Gastroesophageal sphincter (tissue), 3 donors: Measurements from ENCODE around the gene RAD51B.

Source experiments
- EP300 ChIP-seq: sonication (generic); formaldehyde crosslinking; IDR thresholded peaks from one replicate; pipeline ENCODE4 v1.6.1; 2017; ENCODE audit warnings: antibody characterized with exemption, mild to moderate bottlenecking
- POLR2A ChIP-seq, 2 donors: fragments of 450-650 bp; IDR thresholded peaks; one replicate each; pipeline ENCODE4 v1.6.1; 2017; ENCODE audit warnings: antibody characterized with exemption in 2 of 2, mild to moderate bottlenecking in 2 of 2, moderate library complexity in 1 of 2
- POLR2AphosphoS5 ChIP-seq: sonication (generic); formaldehyde crosslinking; IDR thresholded peaks from one replicate; pipeline ENCODE4 v1.6.1; 2017; ENCODE audit warnings: antibody characterized with exemption
- TF ChIP-seq, protein P1 (sequence below), 4 experiments: fragments of 200-600 bp in 2 of 4; fragments of 450-650 bp in 2 of 4; sonication (generic) in 1 of 4; IDR thresholded peaks; one replicate each; pipeline ENCODE4 v1.5.1; 2017 to 2019; ENCODE audit warnings: antibody characterized with exemption in 4 of 4, mild to moderate bottlenecking in 2 of 4, moderate library complexity in 2 of 4

DNA sequence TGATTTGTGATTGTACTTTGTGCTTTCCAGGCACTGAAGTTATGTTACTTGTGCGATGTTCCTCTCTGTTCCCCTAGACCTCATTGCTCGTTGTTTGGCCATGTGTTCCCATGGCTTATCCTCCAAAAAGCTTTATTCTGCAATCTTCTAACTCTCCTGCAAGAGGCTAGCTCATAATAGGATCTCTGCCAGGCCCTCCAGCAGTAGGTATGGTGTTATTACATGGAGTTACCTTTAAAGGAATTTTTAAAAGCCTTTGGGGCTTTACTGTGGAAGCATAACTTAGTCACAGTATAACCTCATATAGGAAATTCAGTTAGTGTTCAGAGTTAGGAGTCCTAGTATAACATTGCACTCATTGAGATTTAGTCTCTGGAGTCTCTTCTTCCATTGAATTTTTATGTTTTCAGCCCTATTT is 292.3 kb downstream of the RAD51B start:
- TF ChIP-seq EP300 (no peak), POLR2A (IDR thresholded peaks at IDR 0.05) (no peak), POLR2AphosphoS5 (no peak)
- TF ChIP-seq, protein P1, sequence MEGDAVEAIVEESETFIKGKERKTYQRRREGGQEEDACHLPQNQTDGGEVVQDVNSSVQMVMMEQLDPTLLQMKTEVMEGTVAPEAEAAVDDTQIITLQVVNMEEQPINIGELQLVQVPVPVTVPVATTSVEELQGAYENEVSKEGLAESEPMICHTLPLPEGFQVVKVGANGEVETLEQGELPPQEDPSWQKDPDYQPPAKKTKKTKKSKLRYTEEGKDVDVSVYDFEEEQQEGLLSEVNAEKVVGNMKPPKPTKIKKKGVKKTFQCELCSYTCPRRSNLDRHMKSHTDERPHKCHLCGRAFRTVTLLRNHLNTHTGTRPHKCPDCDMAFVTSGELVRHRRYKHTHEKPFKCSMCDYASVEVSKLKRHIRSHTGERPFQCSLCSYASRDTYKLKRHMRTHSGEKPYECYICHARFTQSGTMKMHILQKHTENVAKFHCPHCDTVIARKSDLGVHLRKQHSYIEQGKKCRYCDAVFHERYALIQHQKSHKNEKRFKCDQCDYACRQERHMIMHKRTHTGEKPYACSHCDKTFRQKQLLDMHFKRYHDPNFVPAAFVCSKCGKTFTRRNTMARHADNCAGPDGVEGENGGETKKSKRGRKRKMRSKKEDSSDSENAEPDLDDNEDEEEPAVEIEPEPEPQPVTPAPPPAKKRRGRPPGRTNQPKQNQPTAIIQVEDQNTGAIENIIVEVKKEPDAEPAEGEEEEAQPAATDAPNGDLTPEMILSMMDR (IDR thresholded peaks at IDR 0.05) = no peak
